Measurements from ENCODE around the gene POC1A.
A peak's percentile ranks its signal among the peaks of the same experiment; 100 is the strongest.

Gene POC1A

GRCh38 chr3:52063026-52063723 lies 91.0 kb downstream of the POC1A start:
- Histone ChIP-seq H3K9ac (ENCODE audit: insufficient read length, low read depth) (no peak overlapping the region), H3K4me3 (ENCODE audit: insufficient read length, low read depth) (no peak overlapping the region), H3K27me3 (ENCODE audit: insufficient read depth, insufficient read length) (peaks cover 21% of the 10 kb centered on the region), H3K9me3 (ENCODE audit: insufficient read depth, low read length) (no peaks in the 10 kb centered on the region), H3K36me3 (ENCODE audit: insufficient read depth, insufficient read length, low read length) (no peaks in the 10 kb centered on the region), H3K4me1 (ENCODE audit: insufficient read depth, insufficient read length) (peaks cover 13% of the 10 kb centered on the region)
- TF ChIP-seq SUZ12 (IDR thresholded peaks at IDR 0.05; ENCODE audit: extremely low read depth, insufficient read depth, insufficient read length) = no peak
- no peak for TF ChIP-seq YY1 (IDR thresholded peaks at IDR 0.05; ENCODE audit: insufficient read depth, insufficient read length)
- no peak for TF ChIP-seq ZNF274 (IDR thresholded peaks at IDR 0.05; ENCODE audit: low read depth, low read length)
- DNase-seq (ENCODE audit: low read depth, low spot score) = no peak

GRCh38 chr3:52062505-52062904 lies 91.7 kb downstream of the POC1A start:
- peaks cover 27% of the 10 kb centered on the region for H3K27me3 ChIP-seq (ENCODE audit: insufficient read depth, insufficient read length)
- TF ChIP-seq SUZ12 (IDR thresholded peaks at IDR 0.05; ENCODE audit: extremely low read depth, insufficient read depth, insufficient read length) = no peak
- no peaks in the 10 kb centered on the region for H3K9me3 ChIP-seq (ENCODE audit: insufficient read depth, low read length)
- no peak overlapping the region for H3K9ac ChIP-seq (ENCODE audit: insufficient read length, low read depth)
- DNase-seq (ENCODE audit: low read depth, low spot score) = no peak
- peaks cover 10% of the 10 kb centered on the region for H3K4me1 ChIP-seq (ENCODE audit: insufficient read depth, insufficient read length)
- H3K4me3 ChIP-seq (ENCODE audit: insufficient read length, low read depth) = no peak overlapping the region
- no peaks in the 10 kb centered on the region for H3K36me3 ChIP-seq (ENCODE audit: insufficient read depth, insufficient read length, low read length)

GRCh38 chr3:52061121-52061910 lies 92.9 kb downstream of the POC1A start:
- no peak overlapping the region for H3K9ac ChIP-seq (ENCODE audit: insufficient read length, low read depth)
- H3K9me3 ChIP-seq (ENCODE audit: insufficient read depth, low read length) = no peaks in the 10 kb centered on the region
- H3K36me3 ChIP-seq (ENCODE audit: insufficient read depth, insufficient read length, low read length) = no peaks in the 10 kb centered on the region
- H3K27me3 ChIP-seq (ENCODE audit: insufficient read depth, insufficient read length) = peaks cover 27% of the 10 kb centered on the region
- TF ChIP-seq ZNF274 (IDR thresholded peaks at IDR 0.05; ENCODE audit: low read depth, low read length) (no peak), YY1 (IDR thresholded peaks at IDR 0.05; ENCODE audit: insufficient read depth, insufficient read length) (no peak), SUZ12 (IDR thresholded peaks at IDR 0.05; ENCODE audit: extremely low read depth, insufficient read depth, insufficient read length) (no peak)
- H3K4me3 ChIP-seq (ENCODE audit: insufficient read length, low read depth) = no peak overlapping the region
- no peak for DNase-seq (ENCODE audit: low read depth, low spot score)
- peaks cover 10% of the 10 kb centered on the region for H3K4me1 ChIP-seq (ENCODE audit: insufficient read depth, insufficient read length)

GRCh38 chr3:52059781-52060180 lies 94.4 kb downstream of the POC1A start:
- peaks cover 27% of the 10 kb centered on the region for H3K27me3 ChIP-seq (ENCODE audit: insufficient read depth, insufficient read length)
- no peak for TF ChIP-seq YY1 (IDR thresholded peaks at IDR 0.05; ENCODE audit: insufficient read depth, insufficient read length)
- TF ChIP-seq ZNF274 (IDR thresholded peaks at IDR 0.05; ENCODE audit: low read depth, low read length) = no peak
- no peak for TF ChIP-seq SUZ12 (IDR thresholded peaks at IDR 0.05; ENCODE audit: extremely low read depth, insufficient read depth, insufficient read length)
- no peak for DNase-seq (ENCODE audit: low read depth, low spot score)
- H3K4me1 ChIP-seq (ENCODE audit: insufficient read depth, insufficient read length) = peaks cover 8% of the 10 kb centered on the region
- no peak overlapping the region for H3K9ac ChIP-seq (ENCODE audit: insufficient read length, low read depth)
- H3K4me3 ChIP-seq (ENCODE audit: insufficient read length, low read depth) = no peak overlapping the region
- no peaks in the 10 kb centered on the region for H3K9me3 ChIP-seq (ENCODE audit: insufficient read depth, low read length)
- no peaks in the 10 kb centered on the region for H3K36me3 ChIP-seq (ENCODE audit: insufficient read depth, insufficient read length, low read length)

GRCh38 chr3:52057812-52058495 lies 96.3 kb downstream of the POC1A start:
- peaks cover 15% of the 10 kb centered on the region for H3K4me1 ChIP-seq (ENCODE audit: insufficient read depth, insufficient read length)
- peaks cover 27% of the 10 kb centered on the region for H3K27me3 ChIP-seq (ENCODE audit: insufficient read depth, insufficient read length)
- no peaks in the 10 kb centered on the region for H3K9me3 ChIP-seq (ENCODE audit: insufficient read depth, low read length)
- H3K9ac ChIP-seq (ENCODE audit: insufficient read length, low read depth) = peak overlapping the region; percentile 79
- TF ChIP-seq YY1 (IDR thresholded peaks at IDR 0.05; ENCODE audit: insufficient read depth, insufficient read length) (no peak), ZNF274 (IDR thresholded peaks at IDR 0.05; ENCODE audit: low read depth, low read length) (no peak), SUZ12 (IDR thresholded peaks at IDR 0.05; ENCODE audit: extremely low read depth, insufficient read depth, insufficient read length) (no peak)
- H3K4me3 ChIP-seq (ENCODE audit: insufficient read length, low read depth) = no peak overlapping the region
- H3K36me3 ChIP-seq (ENCODE audit: insufficient read depth, insufficient read length, low read length) = peaks cover 18% of the 10 kb centered on the region
- no peak for DNase-seq (ENCODE audit: low read depth, low spot score)

- Histone ChIP-seq H3K4me3 (ENCODE audit: insufficient read length, low read depth) (peak overlapping the region; percentile 64), H3K9ac (ENCODE audit: insufficient read length, low read depth) (peak overlapping the region; percentile 85), H3K27me3 (ENCODE audit: insufficient read depth, insufficient read length) (peaks cover 27% of the 10 kb centered on the region), H3K4me1 (ENCODE audit: insufficient read depth, insufficient read length) (peaks cover 16% of the 10 kb centered on the region), H3K36me3 (ENCODE audit: insufficient read depth, insufficient read length, low read length) (peaks cover 25% of the 10 kb centered on the region), H3K9me3 (ENCODE audit: insufficient read depth, low read length) (no peaks in the 10 kb centered on the region)
- peak; percentile 94 for DNase-seq (ENCODE audit: low read depth, low spot score)
- no peak for TF ChIP-seq YY1 (IDR thresholded peaks at IDR 0.05; ENCODE audit: insufficient read depth, insufficient read length)
- TF ChIP-seq ZNF274 (IDR thresholded peaks at IDR 0.05; ENCODE audit: low read depth, low read length) = no peak
- no peak for TF ChIP-seq SUZ12 (IDR thresholded peaks at IDR 0.05; ENCODE audit: extremely low read depth, insufficient read depth, insufficient read length)
These were observed 97.0 kb downstream of the POC1A start for GRCh38 chr3:52056968-52057811.

All from NT2/D1 (cell line).